SKM-1 (cell line): ENCODE results near the gene ESYT3.
"Not testable (repeated sequence)": the region's sequence is repeated elsewhere in the genome, so short reads cannot be mapped to it uniquely, and the experiment has no call there.

ENCODE experiments used
- DNase-seq: peaks from one replicate; lab custom pipeline; 2025; ENCODE audit not compliant: unreplicated experiment; lab: John Stamatoyannopoulos, UW

The ESYT3 gene

DNA sequence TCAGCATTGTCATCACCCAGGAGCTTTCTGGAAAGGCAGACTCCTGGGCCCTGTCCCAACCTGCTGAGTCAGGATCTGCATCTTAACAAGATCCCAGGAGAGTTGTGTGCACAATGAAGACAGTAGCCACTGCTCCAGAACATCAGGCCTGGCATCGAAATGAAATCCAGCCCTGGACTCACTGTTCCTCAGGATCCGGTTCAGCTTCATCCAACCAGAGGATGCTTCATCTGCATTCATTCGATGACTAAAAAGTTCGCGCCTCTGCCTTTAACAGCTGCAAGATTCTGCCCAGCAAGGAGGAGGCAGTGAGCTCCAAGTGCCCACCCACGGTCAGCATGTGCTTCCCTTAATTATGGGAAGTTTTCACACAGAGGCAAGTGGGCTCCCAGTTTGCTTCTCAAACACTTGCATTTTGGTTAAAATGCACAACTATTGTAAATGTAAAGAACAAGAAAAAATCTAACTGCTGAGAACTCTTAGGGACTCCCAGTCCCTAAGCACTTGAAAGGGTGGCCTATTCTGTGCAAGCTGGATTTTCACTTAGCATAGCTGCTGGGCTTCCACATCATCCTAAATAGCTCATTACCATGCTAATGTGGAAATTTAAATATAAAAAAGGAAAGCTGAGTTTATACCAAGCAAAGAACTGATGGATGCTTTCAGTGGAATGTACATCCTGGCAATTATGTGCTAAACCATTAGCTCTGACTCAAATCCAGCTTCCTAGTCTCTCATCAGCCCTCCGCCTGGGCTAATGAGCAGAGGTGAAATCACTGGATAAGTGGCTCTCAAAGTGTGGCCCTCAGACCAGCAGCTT lies 25.5 kb upstream of the ESYT3 start:
- DNase-seq: no peak

GRCh38 chr3:138412821-138413551 lies 21.4 kb upstream of the ESYT3 start:
- peak; percentile 50 for DNase-seq

GRCh38 chr3:138416236-138416635 lies 18.2 kb upstream of the ESYT3 start:
- DNase-seq: not testable (repeated sequence)

DNA sequence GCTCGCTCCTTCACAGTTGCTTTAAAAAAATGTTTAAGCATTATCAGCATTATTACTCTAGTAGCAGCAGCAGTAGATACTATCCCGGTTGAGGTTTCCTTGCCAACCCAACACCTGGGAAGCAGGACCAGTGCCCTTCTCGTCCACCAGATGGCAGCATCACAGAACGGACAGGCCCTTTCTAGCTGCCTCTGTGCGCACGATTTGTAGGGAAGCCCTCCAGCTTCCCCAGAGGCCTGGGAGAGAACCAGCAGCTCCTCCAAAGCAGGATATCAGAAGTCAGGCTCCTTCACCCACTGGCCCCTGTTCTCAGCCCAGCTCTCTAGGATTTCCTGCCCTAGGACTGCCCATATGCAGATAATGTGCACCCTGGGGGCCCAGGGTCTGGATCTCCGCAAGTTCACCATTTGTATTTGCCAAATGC lies 16.8 kb upstream of the ESYT3 start:
- DNase-seq: peak; percentile 63

- no peak for DNase-seq
These were observed 15.7 kb upstream of the ESYT3 start for GRCh38 chr3:138418601-138419206.

DNA sequence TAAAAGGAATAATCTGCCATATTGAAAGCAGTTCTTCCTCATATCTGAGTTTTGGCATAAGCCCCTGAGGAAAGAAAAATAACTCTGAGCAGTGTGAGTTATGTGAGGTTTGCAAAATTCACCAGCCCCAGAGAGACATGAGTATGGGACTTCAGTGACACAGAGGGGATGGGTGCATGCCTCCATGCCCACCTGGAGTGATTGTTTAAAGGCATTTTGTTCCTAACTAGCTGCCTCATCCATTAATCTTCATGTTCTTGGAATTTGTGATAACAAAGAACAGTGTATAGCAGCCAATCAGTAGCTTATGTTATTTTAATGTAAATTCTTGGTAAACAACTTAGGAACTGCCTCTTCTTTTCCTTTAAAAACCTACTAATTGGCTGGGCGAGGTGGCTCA lies 11.1 kb upstream of the ESYT3 start:
- DNase-seq: no peak

DNA sequence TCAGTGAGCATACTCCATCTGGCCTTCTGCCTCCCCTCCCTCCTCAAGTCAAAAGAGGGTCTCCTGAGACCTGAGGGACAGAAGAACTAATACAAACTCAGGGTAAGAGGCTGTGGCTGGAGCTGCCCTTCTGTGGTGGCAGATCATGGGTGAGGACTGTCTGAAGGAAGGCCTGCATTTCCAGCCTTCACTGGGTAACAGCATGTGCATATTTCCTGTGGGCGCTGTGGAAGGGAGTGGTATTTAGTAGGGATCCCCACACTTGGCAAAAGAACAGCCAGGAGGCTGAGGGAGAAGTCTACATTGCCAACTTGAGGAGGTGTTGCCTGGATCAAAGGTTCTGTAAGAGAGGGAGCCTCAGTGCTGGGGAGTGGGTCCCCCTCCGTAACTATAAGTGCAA lies 10.1 kb upstream of the ESYT3 start:
- no peak for DNase-seq

- no peak for DNase-seq
These were observed 8.2 kb upstream of the ESYT3 start for GRCh38 chr3:138426211-138426610.

DNA sequence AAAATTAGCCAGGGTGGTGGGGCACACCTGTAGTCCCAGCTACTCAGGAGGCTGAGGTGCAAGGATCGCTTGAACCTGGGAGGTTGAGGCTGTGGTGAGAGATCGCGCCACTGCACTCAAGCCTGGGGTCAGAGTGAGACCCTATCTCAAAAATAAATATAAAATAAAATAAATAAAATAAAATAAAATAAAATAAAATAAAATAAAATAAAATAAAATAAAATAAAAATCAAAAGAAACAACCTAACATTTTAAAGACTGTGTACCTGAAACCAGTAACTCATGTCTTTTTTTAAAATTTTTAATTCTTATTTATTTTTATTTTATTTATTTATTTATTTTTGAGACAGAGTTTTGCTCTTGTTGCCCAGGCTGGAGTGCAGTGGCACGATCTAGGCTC lies 7.7 kb upstream of the ESYT3 start:
- not testable (repeated sequence) for DNase-seq

GRCh38 chr3:138429665-138430064 lies 4.8 kb upstream of the ESYT3 start:
- DNase-seq: no peak

DNA sequence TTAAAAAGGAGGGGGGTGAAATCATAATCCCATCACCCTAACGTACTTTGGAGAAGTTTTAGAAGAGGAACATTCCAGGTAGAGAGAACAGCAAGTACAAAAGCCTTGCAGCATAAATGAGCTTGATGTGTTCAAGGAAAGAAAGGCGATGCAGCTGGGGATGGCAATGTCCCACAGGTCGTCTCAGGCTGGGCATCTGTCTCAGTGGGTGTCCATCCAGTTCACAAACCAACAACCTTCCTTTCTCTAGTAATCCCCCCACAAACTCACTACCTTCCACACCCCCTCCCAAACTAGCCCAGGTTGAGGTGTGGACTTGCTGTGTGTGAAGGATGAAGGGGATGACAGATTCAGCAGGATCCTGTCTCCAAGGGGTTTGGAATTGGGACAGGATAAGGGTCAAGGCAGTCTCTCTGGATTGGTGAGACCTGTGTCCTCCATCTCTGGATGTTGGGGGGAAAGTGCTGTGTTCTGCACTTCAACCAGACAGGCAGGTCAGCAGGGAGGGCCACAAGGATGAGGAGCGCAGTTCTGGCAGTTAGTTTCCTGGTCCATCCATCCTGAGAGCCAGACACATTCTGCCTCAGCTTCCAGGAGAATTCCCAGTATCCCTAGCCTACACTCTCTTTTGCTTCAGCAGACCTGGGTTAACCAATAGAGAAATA lies 1.7 kb upstream of the ESYT3 start:
- no peak for DNase-seq

GRCh38 chr3:138433892-138434275 lies 532 bp upstream of the ESYT3 start:
- DNase-seq: no peak

- DNase-seq: no peak
These were observed 708 bp downstream of the ESYT3 start for GRCh38 chr3:138434875-138435772.

- DNase-seq: no peak
These were observed 1.4 kb downstream of the ESYT3 start for GRCh38 chr3:138435840-138436239.

DNA sequence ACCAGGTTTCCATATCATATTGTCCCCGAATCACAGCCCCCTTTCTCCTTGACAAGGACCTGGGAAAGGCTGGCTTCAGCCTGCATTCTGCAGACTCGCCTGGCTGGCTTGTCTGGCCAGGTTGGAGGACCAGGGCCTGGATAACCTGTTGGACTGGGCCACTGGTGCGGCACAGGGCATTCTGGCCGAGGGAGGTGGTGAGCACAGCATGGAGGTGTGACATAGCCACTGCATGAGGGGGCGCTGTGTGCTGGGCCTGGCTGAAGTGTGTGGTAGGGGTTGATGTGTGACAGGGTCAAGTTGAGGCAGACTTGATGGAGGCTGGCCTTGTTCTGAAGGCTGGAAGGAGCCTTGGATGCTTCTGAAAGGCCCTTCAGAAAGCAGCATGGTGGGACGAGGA lies 2.9 kb downstream of the ESYT3 start:
- no peak for DNase-seq

- DNase-seq: no peak
These were observed 4.5 kb downstream of the ESYT3 start for GRCh38 chr3:138438896-138439295.

DNA sequence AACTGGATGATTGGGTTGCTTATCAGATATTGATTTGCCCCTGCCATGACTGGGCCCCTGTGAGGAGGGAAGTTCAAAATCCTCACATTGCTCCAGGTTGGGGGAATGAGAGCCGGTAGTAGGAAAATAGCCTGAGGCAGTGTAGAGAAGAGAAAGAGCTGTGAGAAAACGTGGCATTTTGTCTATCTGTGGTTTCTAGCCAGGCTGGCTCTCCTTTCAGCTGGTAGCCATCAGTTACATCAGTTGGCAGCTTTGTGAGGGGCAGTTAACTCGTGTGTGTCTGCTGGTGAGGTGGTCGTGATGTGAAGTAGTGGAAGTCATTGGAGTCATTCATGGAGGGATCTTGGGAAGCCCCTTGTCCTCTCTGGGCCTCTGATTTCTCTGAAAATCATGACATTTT lies 5.2 kb downstream of the ESYT3 start:
- no peak for DNase-seq

GRCh38 chr3:138440121-138440521 lies 5.7 kb downstream of the ESYT3 start:
- DNase-seq: peak; percentile 6

DNA sequence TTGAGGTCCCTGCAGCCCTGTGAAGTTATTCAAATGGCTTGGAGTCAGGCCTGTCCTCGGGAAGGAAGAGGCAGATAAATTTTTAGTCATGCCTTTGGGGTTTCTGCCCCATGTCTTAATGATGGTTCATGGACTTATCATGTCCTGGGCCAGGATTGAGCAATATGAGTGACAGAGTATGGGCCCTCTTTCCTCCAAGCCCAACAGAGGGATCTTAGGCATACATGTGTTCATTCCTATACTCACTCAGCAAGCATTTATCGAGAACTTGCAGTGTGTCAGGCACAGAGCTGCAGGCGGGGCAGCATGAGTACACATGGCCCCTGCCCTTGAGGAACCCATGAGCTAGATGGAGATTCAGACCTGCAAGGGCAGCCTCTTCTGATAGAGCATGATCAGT lies 6.2 kb downstream of the ESYT3 start:
- DNase-seq: no peak

DNA sequence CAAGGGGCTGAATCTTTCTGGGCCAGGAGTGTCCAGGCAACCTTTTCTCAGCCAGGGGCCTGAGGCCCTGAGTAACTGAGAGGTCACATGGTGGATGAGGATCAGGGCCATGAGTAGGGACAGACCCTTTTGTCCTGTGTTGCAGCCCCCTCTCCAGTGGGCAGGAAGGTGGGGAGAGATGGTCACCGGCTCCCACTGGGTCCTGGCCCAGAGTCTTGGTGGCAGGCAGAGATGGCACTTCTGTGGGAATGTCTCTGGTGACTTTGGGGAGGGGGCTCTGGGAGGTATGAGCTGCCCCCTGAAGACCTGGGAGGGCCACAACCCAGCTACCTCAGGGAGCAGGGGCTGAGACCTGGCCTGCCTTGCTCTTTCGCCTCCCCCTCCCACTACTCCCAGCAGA lies 6.8 kb downstream of the ESYT3 start:
- DNase-seq: no peak

GRCh38 chr3:138441742-138442141 lies 7.3 kb downstream of the ESYT3 start:
- no peak for DNase-seq
